NCI-H748 (cell line): ENCODE results near the gene TMEFF2.

Experiments used
- DNase-seq: peaks from one replicate; lab custom pipeline; 2025; ENCODE audit not compliant: unreplicated experiment; lab: John Stamatoyannopoulos, UW

Gene TMEFF2

GRCh38 chr2:191912764-191913163 is 282.0 kb downstream of the TMEFF2 start:
- DNase-seq: peak; percentile 25

- no peak for DNase-seq
Observed at GRCh38 chr2:191910518-191910917, 284.2 kb downstream of the TMEFF2 start.

- DNase-seq: no peak
Observed at GRCh38 chr2:191908874-191909273, 285.9 kb downstream of the TMEFF2 start.

GRCh38 chr2:191907545-191907944 is 287.2 kb downstream of the TMEFF2 start:
- DNase-seq: no peak

- DNase-seq: no peak
Observed at GRCh38 chr2:191907091-191907490, 287.6 kb downstream of the TMEFF2 start.

- no peak for DNase-seq
Observed at GRCh38 chr2:191905336-191905735, 289.4 kb downstream of the TMEFF2 start.

GRCh38 chr2:191901031-191901430 is 293.7 kb downstream of the TMEFF2 start:
- no peak for DNase-seq

GRCh38 chr2:191899410-191899809 is 295.3 kb downstream of the TMEFF2 start:
- DNase-seq: no peak
